HG03097 (cell line): ENCODE results near the gene GGT5.
"Not testable (repeated sequence)": the region's sequence is repeated elsewhere in the genome, so short reads cannot be mapped to it uniquely, and the experiment has no call there.

ENCODE experiments used
- ATAC-seq: cut with Tn5 transposase; IDR thresholded peaks from one replicate; pipeline ENCODE4 v1.9.1; 2021; ENCODE audit not compliant: unreplicated experiment, low FRiP score

GGT5 gene

DNA sequence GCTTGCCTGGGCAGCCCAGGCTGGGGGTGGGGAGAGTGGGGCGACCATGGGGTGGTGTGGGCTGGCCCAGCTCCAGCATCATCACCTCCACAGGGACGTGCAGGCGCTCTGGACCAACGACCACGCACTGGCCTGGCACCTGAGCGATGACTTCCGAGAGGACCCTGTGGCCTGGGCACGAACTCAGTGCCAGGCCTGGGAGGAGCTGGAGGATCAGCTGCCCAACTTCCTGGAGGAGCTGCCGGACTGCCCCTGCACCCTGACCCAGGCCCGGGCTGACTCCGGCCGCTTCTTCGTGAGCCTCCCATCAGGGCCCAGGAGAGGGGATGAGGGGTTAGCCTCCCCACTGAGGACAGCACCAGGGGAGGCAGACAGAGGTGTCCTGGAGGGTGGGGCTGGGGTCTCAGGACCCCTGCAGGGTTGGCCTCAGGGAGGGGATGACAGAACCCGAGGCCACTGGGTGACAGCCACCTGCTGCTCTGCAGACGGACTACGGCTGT is 59.8 kb downstream of the GGT5 start:
- ATAC-seq, result no peak

DNA sequence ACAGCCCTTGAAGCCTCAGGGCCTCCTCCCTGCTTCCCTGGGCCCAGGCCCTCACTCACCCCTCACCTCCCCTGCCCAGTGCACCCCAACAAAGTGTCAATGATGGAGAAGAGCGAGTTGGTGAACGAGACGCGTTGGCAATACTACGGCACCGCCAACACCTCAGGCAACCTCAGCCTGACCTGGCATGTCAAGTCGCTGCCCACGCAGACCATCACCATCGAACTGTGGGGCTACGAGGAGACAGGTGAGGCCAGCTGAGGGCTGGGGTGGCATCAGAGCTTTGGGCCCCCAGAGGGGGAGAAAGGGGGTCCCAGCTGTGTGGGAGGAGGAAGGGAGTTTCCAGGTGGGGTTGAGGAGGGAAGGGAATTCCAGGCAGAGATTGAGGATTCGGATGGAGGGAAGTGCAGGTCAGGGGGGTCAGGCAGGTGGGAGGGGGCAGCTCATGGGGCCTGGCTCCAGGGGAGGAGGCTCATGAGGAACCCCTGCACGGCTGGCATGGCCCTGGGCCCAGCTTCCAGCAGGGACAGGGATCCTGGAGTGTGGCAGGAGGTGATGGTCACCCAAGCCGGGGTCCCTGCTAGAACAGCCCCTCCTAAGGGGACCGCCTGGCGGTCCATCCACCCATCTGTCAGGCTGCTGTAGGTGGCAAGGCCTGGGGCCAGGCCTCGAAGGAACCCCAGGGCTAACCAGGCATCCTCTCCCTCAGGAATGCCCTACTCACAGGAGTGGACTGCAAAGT is 60.7 kb downstream of the GGT5 start:
- ATAC-seq, result no peak

DNA sequence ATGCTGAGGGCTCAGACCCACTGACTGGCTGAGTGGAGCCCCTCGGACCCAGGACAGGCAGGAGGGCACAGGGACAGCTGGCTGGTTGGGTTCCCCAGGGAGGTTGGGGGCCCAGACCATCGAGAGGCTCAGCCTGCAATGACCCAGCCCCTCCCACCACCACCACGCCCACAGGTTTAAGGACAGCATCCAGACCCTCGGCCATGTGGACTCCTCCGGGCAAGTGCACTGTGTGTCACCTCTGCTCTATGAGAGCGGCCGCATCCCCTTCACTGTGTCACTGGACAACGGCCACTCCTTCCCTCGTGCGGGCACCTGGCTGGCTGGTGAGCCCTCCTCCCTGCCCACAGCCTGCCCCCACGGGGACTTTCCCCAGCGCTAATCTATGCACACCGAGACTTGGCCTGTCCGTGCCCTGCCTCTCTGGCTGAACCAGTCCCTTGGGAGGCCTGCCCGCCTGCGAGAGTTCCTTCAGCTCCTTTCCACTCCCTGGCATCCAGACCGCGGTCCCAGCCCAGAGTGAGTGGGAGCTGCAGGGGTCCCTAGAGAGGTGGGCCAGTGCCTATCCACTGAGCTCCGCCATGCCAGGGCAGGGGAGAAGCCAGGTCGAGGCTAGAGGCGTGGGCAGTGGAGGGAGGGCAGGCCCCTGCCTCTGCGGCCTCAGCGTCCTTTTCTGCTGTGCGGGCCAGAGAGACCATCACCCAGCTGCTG is 61.4 kb downstream of the GGT5 start:
- ATAC-seq, result no peak

DNA sequence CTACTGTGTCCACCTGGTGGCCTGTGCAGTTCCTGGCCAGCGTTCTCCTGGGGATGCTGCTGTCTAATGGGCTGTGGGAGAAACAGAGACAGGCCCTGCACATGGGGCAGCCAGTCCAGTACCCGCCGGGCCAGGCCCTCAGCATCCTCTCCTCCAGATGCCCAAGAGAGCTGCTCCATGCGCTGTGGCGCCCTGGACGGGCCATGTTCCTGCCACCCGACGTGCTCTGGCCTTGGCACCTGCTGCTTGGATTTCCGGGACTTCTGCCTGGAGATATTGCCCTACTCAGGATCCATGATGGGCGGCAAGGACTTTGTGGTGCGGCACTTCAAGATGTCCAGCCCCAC is 62.0 kb downstream of the GGT5 start:
- ATAC-seq, result not testable (repeated sequence)

DNA sequence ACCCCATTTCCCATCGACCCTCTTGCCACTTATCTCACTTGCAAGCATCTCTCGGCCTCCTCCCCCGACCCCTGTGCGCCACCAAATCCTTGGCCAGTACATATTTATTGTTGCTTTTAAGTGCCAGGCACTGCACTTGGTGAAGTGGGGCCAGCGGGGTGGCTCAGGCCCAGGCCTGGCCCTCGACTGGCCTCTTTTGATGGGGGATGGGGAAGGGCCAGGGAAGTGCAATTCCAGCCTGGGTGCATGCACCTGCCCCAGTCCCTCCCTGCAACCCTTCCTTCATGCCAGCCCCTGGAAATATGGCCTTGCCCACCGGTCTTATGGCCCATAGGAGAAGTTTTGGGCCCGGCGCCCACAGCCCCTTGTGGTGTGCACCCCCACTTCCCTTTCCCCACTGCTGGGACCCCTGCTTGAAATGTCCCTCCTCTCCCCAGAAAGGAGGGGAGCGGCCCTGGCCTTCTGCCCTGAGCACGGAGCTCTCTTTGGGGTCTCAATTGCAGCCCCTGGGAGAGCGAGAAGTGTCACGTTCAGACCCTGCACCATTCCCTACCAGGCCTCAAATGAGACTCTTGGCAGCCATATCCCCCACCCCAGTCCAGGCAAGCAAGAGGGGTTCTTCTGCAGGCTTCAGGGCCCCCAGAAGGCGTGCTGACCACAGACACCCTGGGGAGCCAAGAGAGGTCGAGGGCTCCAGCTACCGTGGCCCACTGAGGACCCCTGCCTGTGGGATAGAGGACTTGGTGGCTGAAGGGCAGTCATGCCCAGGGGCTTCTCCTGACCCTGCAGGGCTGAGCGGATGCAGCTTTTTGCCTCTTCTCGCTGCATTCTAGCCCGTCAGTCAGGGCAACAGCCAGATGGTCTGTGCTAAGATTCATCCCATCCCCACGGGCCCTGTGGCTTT is 62.6 kb downstream of the GGT5 start:
- ATAC-seq, result no peak

DNA sequence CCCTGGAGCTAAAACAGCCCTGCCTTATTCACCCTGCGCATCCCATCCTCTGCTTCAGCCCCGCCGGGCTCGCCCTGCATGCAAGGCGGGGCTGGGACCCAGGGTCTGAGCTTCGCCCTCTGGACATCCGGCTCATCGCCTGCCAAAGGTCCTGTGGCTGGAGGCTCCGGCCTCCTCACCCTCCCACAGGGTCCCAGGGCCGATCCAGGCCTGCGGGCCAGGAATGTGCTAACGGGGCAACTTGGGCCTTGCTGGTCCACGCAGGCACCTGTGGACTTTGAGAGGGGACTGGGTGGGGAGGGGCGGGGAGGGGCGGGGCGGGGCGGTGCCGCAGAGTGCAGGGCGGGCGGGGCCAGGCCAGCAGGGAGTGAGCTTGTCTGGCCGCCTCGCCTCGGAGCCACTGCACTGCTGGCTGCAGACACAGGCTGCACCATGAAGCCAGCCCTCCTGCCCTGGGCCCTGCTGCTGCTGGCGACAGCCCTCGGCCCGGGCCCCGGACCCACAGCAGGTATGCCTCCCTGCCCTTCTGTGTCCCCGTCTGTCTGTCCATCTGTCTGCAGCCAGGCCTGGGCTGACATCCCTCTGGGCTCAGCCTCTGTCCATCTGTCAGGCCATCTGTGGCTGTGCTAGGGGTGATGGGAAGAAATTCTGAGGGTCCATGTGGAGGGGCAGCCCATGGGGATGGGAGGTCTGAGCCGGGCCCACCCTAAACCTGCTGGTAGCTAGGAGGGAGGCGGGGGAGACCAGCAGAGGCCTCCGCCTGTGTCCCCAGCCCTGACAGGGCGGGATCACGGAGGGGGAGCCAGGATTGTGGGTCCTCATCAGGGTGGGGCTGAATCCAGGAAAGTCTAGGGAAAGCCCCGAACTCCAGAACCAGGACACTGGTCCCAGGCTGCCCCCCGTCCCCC is 63.5 kb downstream of the GGT5 start, which contains the start of gene SUSD2:
SUSD2 (plus strand) TSS at position 400 of the 908 bp plus-strand sequence; CDS start at position 433, 33 bp downstream.
- ATAC-seq, result no peak

DNA sequence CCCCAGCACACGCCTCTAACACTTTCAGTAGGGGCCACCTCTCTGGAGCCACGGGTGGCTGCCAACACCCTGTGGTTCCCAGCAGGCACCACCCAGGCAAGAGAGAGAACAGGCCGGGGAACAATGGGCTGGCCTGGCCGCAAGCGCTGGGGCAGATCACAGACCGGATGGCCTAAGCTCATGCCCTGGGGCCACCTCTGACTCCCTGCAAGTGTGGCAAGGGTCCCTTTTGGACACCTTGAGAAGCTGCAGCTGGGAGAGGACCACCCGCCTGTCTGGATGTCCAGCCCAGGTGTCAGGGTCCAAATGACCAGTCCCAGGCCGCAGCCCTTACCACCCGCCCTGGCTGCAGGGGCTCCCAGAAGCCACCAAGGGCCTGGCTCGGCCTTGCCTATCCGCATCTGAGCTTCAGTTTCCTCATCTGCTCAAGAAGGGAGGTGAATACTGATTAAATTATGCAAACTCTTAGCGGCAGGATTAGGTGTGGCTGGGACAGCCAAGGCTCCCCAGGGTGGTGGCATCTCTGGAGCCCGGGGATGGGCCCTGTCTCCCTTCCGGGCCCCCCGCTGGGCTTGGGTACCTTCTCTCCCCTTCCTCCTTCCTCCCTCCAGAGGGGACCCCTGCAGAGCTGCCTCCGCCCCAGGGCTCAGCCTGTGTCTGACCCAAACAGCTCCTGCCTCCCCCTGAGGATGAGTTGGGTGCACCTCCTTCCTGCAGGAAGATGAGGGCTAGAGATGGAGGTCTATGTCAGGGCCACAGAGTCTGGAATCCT is 64.4 kb downstream of the GGT5 start:
- ATAC-seq, result no peak

DNA sequence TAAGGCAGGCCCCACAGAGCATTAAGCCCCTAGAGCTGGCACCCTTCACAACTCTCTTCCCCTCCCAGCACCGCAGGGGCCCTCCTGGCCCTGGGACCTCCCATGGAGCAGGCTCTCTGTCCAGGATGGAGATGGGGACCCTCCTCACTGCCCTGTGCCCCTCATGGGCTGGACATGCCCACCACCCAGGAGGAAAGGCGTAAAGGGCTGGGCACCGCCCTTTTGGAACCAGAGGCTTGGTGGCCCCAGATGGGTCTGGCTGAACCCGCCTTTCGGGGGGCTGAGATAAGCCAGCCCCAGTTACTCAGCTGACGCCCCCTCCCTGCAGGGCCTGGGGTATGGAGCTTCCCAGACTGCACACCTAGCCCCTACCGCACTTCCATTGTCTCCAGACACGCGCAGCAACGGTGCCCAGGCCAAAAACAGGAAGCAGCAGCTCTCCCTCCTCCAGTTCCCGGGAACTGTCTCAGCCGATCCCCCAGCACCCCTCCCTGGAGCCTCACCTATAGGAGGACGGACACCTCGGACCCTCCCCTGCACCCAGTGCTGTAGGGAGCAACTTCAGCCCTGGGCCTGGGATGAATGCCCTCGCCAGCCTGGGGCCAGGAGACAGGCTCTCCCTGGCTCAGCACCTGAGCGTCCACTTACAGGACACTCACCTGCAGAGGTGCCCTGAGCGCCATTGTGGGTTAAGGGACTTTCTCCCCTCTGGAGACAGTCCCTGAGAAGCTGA is 65.2 kb downstream of the GGT5 start:
- no peak for ATAC-seq

DNA sequence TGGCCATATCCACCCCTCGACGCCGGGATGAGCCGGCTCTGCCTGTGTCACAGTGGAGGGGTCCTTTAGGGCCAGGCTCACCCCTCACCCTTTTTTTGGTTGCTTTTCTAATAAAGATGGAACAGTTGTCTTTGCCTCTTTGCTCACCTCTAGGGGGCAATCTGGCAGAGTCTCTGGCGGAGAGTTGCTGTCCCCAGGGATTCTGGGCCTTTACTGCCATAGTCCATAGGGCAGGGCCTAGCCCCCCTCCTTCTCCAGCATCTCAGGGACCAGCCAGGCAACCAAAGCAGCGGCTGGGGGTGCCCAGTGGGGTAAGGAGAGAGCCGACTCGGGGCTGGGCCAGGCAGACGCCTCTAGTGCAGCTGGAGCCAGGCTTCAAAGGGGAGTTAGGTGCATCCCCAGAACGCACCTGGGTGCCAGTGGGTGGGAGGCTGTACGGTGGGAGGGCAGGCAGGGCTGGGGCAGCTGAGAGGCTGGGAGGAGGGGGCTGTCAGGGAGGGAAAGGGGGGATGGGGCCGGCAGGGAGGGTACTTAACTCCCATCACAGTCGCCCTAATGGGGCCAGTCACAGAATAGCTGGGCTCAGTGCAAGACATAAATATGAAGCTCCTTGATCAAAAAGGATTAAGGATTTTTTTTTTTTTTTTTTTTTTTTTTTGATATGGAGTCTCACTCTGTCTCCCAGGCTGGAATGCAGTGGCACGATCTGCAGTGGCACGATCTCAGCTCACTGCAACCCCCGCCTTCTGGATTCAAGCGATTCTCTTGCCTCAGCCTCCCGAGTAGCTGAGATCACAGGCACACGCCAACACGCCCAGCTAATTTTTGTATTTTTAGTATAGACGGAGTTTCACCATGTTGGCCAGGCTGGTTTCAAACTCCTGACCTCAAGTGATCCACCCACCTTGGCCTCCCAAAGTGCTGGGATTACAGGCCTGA is 66.1 kb downstream of the GGT5 start:
- ATAC-seq, result no peak

DNA sequence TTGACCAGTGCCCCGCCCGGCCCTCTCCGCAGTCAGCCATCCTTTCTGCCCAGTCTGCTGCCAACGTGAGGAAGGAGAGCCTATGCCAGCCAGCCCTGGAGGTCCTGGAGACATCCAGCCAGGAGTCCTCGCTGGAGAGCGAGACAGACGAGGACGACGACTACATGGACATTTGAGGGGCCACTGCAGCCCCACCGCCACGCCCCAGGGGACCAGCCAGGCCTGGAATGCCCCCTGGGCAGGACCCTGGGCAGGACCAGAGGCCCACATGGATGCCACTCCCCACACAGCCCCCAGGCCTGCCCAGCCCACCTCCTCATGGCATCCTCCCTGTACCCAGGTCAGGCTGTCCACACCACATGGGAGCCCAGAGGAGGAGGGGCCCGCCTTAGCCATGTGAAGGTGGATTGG is 66.9 kb downstream of the GGT5 start:
- no peak for ATAC-seq

DNA sequence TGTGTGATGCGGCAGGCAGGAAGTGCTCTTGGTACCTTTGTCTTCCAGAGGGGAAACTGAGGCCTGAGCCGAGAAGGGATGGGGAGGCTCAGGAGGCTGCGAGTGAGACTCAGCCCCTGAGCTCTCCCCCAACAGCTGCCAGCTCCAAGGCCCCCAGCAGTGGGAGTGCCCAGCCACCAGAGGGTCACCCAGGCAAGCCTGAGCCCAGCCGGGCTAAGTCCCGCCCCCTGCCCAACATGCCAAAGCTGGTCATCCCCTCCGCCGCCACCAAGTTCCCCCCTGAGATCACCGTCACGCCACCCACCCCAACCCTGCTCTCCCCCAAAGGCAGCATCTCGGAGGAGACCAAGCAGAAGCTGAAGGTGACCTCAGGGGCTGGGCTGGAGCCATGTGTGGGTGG is 67.4 kb downstream of the GGT5 start:
- ATAC-seq, result no peak

DNA sequence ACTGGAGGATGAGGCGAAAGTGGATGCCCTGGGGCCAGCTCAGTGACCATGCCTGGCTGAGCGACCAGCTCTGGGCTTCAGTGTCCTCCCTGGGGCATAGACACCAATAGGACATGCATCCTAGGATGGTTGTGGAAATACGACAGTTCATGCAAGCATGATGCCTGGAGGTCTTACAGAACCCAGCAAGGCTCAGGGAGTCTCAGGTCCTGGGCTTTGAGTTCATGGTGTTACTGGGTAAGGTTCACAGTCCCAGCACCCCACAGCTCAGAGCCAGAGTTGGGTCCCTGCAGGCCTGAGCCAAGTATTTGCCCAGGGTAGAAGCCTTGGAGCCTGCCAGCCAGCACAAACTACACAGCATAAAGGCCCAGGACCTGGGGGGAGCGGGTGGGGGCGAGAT is 67.8 kb downstream of the GGT5 start:
- no peak for ATAC-seq

DNA sequence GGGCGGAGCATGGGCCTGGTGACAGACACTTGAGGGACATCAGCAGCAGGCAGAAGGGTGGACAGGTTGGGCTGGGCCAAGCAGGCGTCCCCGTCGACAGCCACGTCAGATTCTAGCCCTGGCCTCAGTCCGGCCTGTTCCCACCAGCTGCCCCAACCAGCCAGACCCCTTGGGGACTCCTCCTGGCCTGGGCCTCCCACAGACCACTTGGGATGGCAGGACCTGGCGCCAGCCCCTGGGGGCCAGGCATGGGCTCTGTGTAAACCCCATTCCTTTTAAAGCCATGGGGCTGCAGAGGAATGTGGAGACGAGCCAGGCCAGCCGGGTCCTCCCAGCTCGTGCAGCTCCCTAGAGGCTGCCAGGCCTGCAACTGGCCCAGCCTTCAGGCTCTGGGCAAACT is 68.3 kb downstream of the GGT5 start:
- ATAC-seq, result no peak

DNA sequence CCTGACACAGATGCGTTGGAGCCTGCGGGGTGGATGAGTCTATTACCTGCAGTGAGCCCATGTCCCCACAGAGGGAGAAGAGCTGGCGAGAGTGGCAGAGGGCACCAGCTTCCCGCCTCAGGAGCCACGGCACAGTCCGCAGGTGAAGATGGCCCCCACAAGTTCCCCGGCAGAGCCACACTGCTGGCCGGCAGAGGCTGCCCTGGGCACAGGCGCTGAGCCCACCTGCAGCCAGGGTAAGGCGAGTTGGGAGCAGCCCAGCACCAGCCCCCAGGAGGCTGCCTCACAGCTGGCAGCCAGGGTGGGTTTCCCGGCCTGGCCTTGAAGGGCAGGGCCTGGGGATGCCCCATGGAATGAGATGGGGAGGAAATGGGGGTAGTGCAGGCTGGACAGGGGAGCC is 68.8 kb downstream of the GGT5 start:
- ATAC-seq, result no peak

DNA sequence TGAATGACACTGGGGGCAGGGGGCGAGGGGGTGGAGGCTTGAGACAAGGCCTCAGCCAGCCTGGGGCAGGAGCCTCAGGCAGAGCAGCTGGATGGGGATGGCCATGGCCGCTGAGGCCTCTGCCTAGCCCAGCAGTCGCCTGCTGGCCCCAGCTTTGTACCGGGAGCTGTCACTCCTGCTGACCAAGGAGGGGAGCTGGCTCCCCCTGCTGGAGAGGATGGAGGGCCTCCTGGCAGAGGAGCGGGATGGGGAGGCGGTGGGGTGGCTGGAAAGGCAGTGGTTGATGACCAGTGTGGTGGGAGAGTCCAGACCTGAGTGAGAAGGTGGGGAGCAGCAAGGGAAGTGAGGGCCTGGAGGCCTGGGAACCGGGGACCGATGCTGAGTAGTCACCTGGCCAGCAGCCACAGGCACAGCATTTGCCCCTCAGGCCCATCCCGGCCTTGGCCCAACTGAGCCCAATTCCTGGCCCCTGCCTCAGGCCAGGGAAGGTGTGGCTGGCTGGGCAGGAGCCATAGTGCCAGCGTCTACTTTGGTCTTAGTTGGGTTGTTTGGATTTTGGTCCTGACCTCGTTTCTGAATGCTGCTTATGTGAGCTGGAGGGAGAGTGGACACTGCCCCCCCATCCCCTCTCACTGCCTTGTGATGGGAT is 69.6 kb downstream of the GGT5 start:
- no peak for ATAC-seq

DNA sequence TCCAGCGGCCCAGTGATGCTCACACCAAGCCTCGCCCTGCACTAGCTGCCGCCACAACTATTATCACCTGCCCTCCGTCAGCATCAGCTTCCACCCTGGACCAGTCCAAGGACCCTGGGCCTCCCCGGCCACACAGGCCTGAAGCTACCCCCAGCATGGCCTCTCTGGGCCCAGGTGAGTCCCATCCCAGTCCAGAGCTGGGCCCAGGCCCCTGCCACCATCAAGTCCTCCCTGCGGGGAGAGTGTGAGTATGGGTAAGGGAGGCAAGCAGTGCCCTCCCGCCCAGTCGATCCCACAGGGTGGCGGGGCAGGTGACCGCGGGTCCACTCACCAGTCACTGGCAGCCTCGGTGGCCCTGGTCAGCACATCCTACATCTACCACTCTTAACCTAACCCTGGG is 73.1 kb downstream of the GGT5 start:
- ATAC-seq, result no peak

DNA sequence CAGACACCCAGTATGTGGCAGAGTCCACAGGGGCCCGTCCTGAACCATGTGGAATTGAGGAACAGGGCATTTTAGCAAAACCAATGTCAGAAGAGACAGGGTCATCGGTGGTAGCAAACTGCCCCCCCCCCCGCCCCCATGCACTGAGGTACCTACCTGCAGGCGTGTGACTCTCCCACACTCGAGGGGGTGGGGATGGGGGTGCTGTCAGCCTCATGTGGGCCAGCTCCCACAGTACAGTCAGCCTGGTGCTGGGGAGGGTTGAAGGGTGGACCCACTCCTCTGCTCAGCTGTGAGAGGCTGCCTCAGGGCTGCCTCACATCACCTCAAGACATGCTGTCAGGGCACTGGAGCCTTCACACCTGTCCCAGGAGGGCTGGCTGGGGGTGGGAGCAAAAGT is 74.2 kb downstream of the GGT5 start:
- no peak for ATAC-seq
